Measurements from ENCODE around the gene ALK. TPM values are rescaled to one million over a fixed set of nuclear protein-coding genes. Genes with fewer than 3 reads are reported as not detected.

The ALK gene
- total RNA-seq, 2 experiments from 2014 or later: not detected

- CTCF ChIA-PET: no interaction called here
- POLR2A ChIA-PET: no interaction called here
These were observed 191.5 kb downstream of the ALK start for GRCh38 chr2:29729932-29730331.

GRCh38 chr2:29729401-29729800 is 192.0 kb downstream of the ALK start:
- ChIA-PET CTCF (no interaction called here), POLR2A (no interaction called here)

GRCh38 chr2:29726976-29727375 is 194.4 kb downstream of the ALK start:
- POLR2A ChIA-PET: no interaction called here
- CTCF ChIA-PET: no interaction called here

GRCh38 chr2:29725610-29726009 is 195.8 kb downstream of the ALK start:
- POLR2A ChIA-PET: no interaction called here
- CTCF ChIA-PET: no interaction called here

- ChIA-PET CTCF (no interaction called here), POLR2A (no interaction called here)
These were observed 197.1 kb downstream of the ALK start for GRCh38 chr2:29724282-29724681.

GRCh38 chr2:29723255-29724001 is 198.0 kb downstream of the ALK start:
- ChIA-PET POLR2A (no interaction called here), CTCF (no interaction called here)

- POLR2A ChIA-PET: no interaction called here
These were observed 201.7 kb downstream of the ALK start for GRCh38 chr2:29719639-29720038.

GRCh38 chr2:29718076-29718686 is 203.2 kb downstream of the ALK start:
- ChIA-PET CTCF (no interaction called here), POLR2A (no interaction called here)

More at GRCh38 chr2:29719639-29720038, 201.7 kb downstream of the ALK start:
- CTCF ChIA-PET: interaction anchor here (0.8 kb wide), 1 partner anchor 8 kb away, joined by 4 read pairs; no protein-coding TSS in a partner anchor

- POLR2A ChIA-PET: no interaction called here
- CTCF ChIA-PET: no interaction called here
These were observed 205.7 kb downstream of the ALK start for GRCh38 chr2:29715655-29716054.

GRCh38 chr2:29714333-29714732 is 207.1 kb downstream of the ALK start:
- POLR2A ChIA-PET: no interaction called here
- CTCF ChIA-PET: no interaction called here

- CTCF ChIA-PET: no interaction called here
- POLR2A ChIA-PET: no interaction called here
These were observed 215.1 kb downstream of the ALK start for GRCh38 chr2:29706171-29706720.

GRCh38 chr2:29705616-29706015 is 215.8 kb downstream of the ALK start:
- CTCF ChIA-PET: no interaction called here
- POLR2A ChIA-PET: no interaction called here

- POLR2A ChIA-PET: no interaction called here
- CTCF ChIA-PET: no interaction called here
These were observed 218.1 kb downstream of the ALK start for GRCh38 chr2:29703336-29703735.

- CTCF ChIA-PET: no interaction called here
- POLR2A ChIA-PET: no interaction called here
These were observed 219.1 kb downstream of the ALK start for GRCh38 chr2:29702276-29702675.

GRCh38 chr2:29700560-29700959 is 220.8 kb downstream of the ALK start:
- CTCF ChIA-PET: no interaction called here
- POLR2A ChIA-PET: no interaction called here

GRCh38 chr2:29699045-29699444 is 222.3 kb downstream of the ALK start:
- CTCF ChIA-PET: no interaction called here
- POLR2A ChIA-PET: no interaction called here

- CTCF ChIA-PET: no interaction called here
- POLR2A ChIA-PET: no interaction called here
These were observed 223.2 kb downstream of the ALK start for GRCh38 chr2:29698216-29698615.

GRCh38 chr2:29697715-29698114 is 223.7 kb downstream of the ALK start:
- ChIA-PET POLR2A (no interaction called here), CTCF (no interaction called here)

- POLR2A ChIA-PET: no interaction called here
- CTCF ChIA-PET: no interaction called here
These were observed 224.2 kb downstream of the ALK start for GRCh38 chr2:29697181-29697580.

GRCh38 chr2:29694741-29695140 is 226.6 kb downstream of the ALK start:
- ChIA-PET POLR2A (no interaction called here), CTCF (no interaction called here)

- ChIA-PET POLR2A (no interaction called here), CTCF (no interaction called here)
These were observed 229.9 kb downstream of the ALK start for GRCh38 chr2:29691391-29691950.

- POLR2A ChIA-PET: no interaction called here
- CTCF ChIA-PET: no interaction called here
These were observed 231.7 kb downstream of the ALK start for GRCh38 chr2:29689666-29690065.

Measured in activated CD8-positive, alpha-beta memory T cell treated with anti-CD3 and anti-CD28 coated beads for 36 hours (primary cell).